ENCODE data around the gene SEC23B.

SEC23B gene

DNA sequence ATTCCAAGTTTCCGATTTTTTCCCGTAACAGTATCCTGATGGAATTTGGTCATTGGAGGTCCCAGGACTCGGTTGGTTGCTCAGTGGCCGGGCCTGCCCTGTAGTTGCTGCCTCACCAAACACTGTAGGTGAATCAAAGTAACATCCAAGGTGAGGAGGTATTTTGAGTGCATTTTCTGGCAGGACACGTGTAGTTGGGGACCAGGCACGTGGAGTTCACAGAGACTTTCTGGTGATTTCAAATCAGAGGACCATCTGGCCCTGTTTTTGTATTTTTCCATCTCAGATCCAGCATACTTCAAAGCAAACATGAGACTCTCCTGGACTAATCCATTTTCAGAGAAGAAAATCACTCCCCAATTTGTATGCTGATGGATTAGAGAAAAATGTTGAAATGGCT, 70.2 kb downstream of the SEC23B start:
- Histone ChIP-seq H3K9me3 (replicated peaks in 1 of 2; ENCODE audit: control insufficient read depth in 2 of 2, insufficient read depth in 1 of 2, low read depth in 1 of 2, low read length in 2 of 2) (no peaks in the 10 kb centered on the region), H3K23ac (ENCODE audit: low read depth, low read length, poor library complexity) (no peak overlapping the region), H2BK15ac (ENCODE audit: low read length) (no peak overlapping the region), H3K14ac (ENCODE audit: low read length) (no peak overlapping the region), H3K79me1 (ENCODE audit: low read depth, low read length) (no peaks in the 10 kb centered on the region), H3K4me2 (ENCODE audit: insufficient read depth, low read length, poor library complexity, severe bottlenecking) (no peak overlapping the region), H4K91ac (ENCODE audit: low read depth, low read length, poor library complexity) (no peak overlapping the region), H4K8ac (ENCODE audit: low read depth, low read length) (no peak overlapping the region), H3K27ac (replicated peaks; ENCODE audit: low read length) (no peak overlapping the region), H2BK5ac (ENCODE audit: low read length) (no peak overlapping the region), H2BK12ac (ENCODE audit: low read length) (no peak overlapping the region), H3K27me3 (ENCODE audit: control insufficient read depth in 3 of 3, insufficient read depth in 3 of 3, low read depth in 1 of 3, low read length in 3 of 3) (no peaks in the 10 kb centered on the region), H3K4ac (ENCODE audit: low read length) (no peak overlapping the region), H3K4me3 (ENCODE audit: low read length in 2 of 2) (no peak overlapping the region), H2AK5ac (ENCODE audit: low read depth, low read length) (no peak overlapping the region), H3K36me3 (replicated peaks in 1 of 2; ENCODE audit: control insufficient read depth in 2 of 2, insufficient read depth in 2 of 2, low read length in 2 of 2) (no peaks in the 10 kb centered on the region), H3K9ac (ENCODE audit: low read depth, low read length, poor library complexity) (no peak overlapping the region), H3K4me1 (ENCODE audit: control insufficient read depth in 2 of 2, insufficient read depth in 1 of 2, low read depth in 1 of 2, low read length in 2 of 2) (no peaks in the 10 kb centered on the region), H3K18ac (ENCODE audit: low read length) (no peak overlapping the region), H2AFZ (ENCODE audit: low read length) (no peak overlapping the region), H2BK120ac (ENCODE audit: low read depth, low read length) (no peak overlapping the region)
- DNase-seq (ENCODE audit: low spot score) = no peak
- no CpG with 5 or more reads among the region's 6 CpGs for WGBS, 2 donors (ENCODE audit: extremely low coverage in 2 of 2, insufficient read length in 2 of 2, insufficient replicate concordance in 1 of 2)

DNA sequence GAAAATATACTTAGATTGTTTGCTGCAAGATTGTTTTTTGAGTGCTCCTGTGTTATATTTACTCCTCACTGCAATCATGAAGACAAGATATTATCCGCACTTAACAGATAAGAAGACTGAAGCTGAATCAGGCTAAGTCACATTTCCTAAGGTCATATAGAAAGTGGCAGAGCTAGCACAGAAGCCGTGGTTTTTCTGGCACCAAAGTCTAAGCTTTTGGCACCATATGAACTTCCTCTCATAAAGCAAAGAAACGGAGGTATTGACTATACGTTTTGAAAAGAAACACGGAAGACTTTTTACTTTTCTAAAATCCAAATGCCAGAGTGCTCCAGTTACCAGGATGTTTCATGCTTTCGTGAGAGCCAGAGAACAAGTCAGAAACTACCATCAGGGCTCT, 70.8 kb downstream of the SEC23B start:
- no peaks in the 10 kb centered on the region for H3K27me3 ChIP-seq (ENCODE audit: control insufficient read depth in 3 of 3, insufficient read depth in 3 of 3, low read depth in 1 of 3, low read length in 3 of 3)
- no peaks in the 10 kb centered on the region for H3K9me3 ChIP-seq (replicated peaks in 1 of 2; ENCODE audit: control insufficient read depth in 2 of 2, insufficient read depth in 1 of 2, low read depth in 1 of 2, low read length in 2 of 2)
- no peaks in the 10 kb centered on the region for H3K4me1 ChIP-seq (ENCODE audit: control insufficient read depth in 2 of 2, insufficient read depth in 1 of 2, low read depth in 1 of 2, low read length in 2 of 2)
- H2BK5ac ChIP-seq (ENCODE audit: low read length) = no peak overlapping the region
- no peak overlapping the region for H3K9ac ChIP-seq (ENCODE audit: low read depth, low read length, poor library complexity)
- H3K23ac ChIP-seq (ENCODE audit: low read depth, low read length, poor library complexity) = no peak overlapping the region
- H2AFZ ChIP-seq (ENCODE audit: low read length) = no peak overlapping the region
- H3K79me1 ChIP-seq (ENCODE audit: low read depth, low read length) = no peaks in the 10 kb centered on the region
- H2AK5ac ChIP-seq (ENCODE audit: low read depth, low read length) = no peak overlapping the region
- no peak for DNase-seq (ENCODE audit: low spot score)
- H3K4me3 ChIP-seq (ENCODE audit: low read length in 2 of 2) = no peak overlapping the region
- H3K18ac ChIP-seq (ENCODE audit: low read length) = no peak overlapping the region
- no peak overlapping the region for H3K14ac ChIP-seq (ENCODE audit: low read length)
- H3K4ac ChIP-seq (ENCODE audit: low read length) = no peak overlapping the region
- no peak overlapping the region for H2BK12ac ChIP-seq (ENCODE audit: low read length)
- no peak overlapping the region for H4K91ac ChIP-seq (ENCODE audit: low read depth, low read length, poor library complexity)
- no peak overlapping the region for H2BK120ac ChIP-seq (ENCODE audit: low read depth, low read length)
- no peak overlapping the region for H3K27ac ChIP-seq (replicated peaks; ENCODE audit: low read length)
- H3K36me3 ChIP-seq (replicated peaks in 1 of 2; ENCODE audit: control insufficient read depth in 2 of 2, insufficient read depth in 2 of 2, low read length in 2 of 2) = no peaks in the 10 kb centered on the region
- no peak overlapping the region for H3K4me2 ChIP-seq (ENCODE audit: insufficient read depth, low read length, poor library complexity, severe bottlenecking)
- no CpG with 5 or more reads among the region's 6 CpGs for WGBS, 2 donors (ENCODE audit: extremely low coverage in 2 of 2, insufficient read length in 2 of 2, insufficient replicate concordance in 1 of 2)
- no peak overlapping the region for H2BK15ac ChIP-seq (ENCODE audit: low read length)
- H4K8ac ChIP-seq (ENCODE audit: low read depth, low read length) = no peak overlapping the region

DNA sequence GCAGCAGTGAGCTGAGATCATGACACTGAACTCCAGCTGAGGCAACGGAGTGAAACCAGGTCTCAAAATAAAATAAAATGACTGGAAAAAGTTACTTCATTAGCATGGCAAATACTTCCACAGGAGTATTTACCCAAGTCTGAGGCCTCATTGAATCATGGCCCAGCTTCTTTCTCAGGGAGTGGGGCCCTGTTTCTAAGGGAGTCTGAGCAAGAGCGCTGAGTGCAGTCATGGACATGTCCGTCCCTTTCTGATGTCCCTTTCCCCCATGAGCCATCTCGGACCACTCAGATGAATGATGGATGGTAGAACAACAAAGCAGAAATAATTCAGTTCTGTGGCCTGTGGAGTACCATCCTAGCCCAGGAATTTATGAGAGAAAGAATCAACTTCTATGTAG, 72.3 kb downstream of the SEC23B start:
- no peak overlapping the region for H3K18ac ChIP-seq (ENCODE audit: low read length)

DNA sequence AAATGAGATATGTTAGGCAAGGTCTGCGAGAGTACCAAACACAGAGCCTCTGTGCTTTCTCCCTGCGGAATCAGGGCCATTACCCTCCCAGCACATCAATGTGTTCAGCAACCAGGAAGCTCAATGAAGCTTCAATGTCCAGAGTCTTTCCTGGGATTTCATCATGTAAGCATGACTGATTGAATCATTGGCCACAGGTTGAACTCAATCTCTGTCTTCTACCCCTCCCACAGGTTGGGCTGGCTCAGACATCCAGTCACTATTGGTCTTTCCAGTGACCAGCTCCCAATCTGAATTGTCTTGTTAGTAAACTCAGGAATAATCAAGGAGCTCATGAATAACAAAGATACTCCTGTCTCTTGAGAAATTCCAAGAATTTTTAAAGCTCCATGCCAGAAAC, 77.4 kb downstream of the SEC23B start:
- no peak for DNase-seq (ENCODE audit: low spot score)
- Histone ChIP-seq H3K4me1 (ENCODE audit: control insufficient read depth in 2 of 2, insufficient read depth in 1 of 2, low read depth in 1 of 2, low read length in 2 of 2) (peaks cover 0 to 1% of the 10 kb centered on the region in 2 donors), H3K9ac (ENCODE audit: low read depth, low read length, poor library complexity) (no peak overlapping the region), H4K8ac (ENCODE audit: low read depth, low read length) (no peak overlapping the region), H3K18ac (ENCODE audit: low read length) (no peak overlapping the region), H3K4me2 (ENCODE audit: insufficient read depth, low read length, poor library complexity, severe bottlenecking) (no peak overlapping the region), H3K4ac (ENCODE audit: low read length) (no peak overlapping the region), H2BK120ac (ENCODE audit: low read depth, low read length) (no peak overlapping the region), H2BK5ac (ENCODE audit: low read length) (no peak overlapping the region), H3K79me1 (ENCODE audit: low read depth, low read length) (peaks cover 2% of the 10 kb centered on the region), H2BK15ac (ENCODE audit: low read length) (no peak overlapping the region), H3K14ac (ENCODE audit: low read length) (no peak overlapping the region), H2AK5ac (ENCODE audit: low read depth, low read length) (no peak overlapping the region), H3K27me3 (ENCODE audit: control insufficient read depth in 3 of 3, insufficient read depth in 3 of 3, low read depth in 1 of 3, low read length in 3 of 3) (no peaks in the 10 kb centered on the region), H4K91ac (ENCODE audit: low read depth, low read length, poor library complexity) (no peak overlapping the region), H3K23ac (ENCODE audit: low read depth, low read length, poor library complexity) (no peak overlapping the region), H3K9me3 (replicated peaks in 1 of 2; ENCODE audit: control insufficient read depth in 2 of 2, insufficient read depth in 1 of 2, low read depth in 1 of 2, low read length in 2 of 2) (no peaks in the 10 kb centered on the region), H3K4me3 (ENCODE audit: low read length in 2 of 2) (no peak overlapping the region), H2BK12ac (ENCODE audit: low read length) (no peak overlapping the region), H2AFZ (ENCODE audit: low read length) (no peak overlapping the region), H3K36me3 (replicated peaks in 1 of 2; ENCODE audit: control insufficient read depth in 2 of 2, insufficient read depth in 2 of 2, low read length in 2 of 2) (no peaks in the 10 kb centered on the region), H3K27ac (replicated peaks; ENCODE audit: low read length) (no peak overlapping the region)
- WGBS, 2 donors (ENCODE audit: extremely low coverage in 2 of 2, insufficient read length in 2 of 2, insufficient replicate concordance in 1 of 2) = no CpG with 5 or more reads among the region's 2 CpGs

More for the DNA sequence above, 72.3 kb downstream of the SEC23B start:
- no peaks in the 10 kb centered on the region for H3K79me1 ChIP-seq (ENCODE audit: low read depth, low read length)
- no peak overlapping the region for H2BK5ac ChIP-seq (ENCODE audit: low read length)
- no peak overlapping the region for H4K91ac ChIP-seq (ENCODE audit: low read depth, low read length, poor library complexity)
- no peaks in the 10 kb centered on the region for H3K4me1 ChIP-seq (ENCODE audit: control insufficient read depth in 2 of 2, insufficient read depth in 1 of 2, low read depth in 1 of 2, low read length in 2 of 2)
- no peaks in the 10 kb centered on the region for H3K9me3 ChIP-seq (replicated peaks in 1 of 2; ENCODE audit: control insufficient read depth in 2 of 2, insufficient read depth in 1 of 2, low read depth in 1 of 2, low read length in 2 of 2)
- H2BK15ac ChIP-seq (ENCODE audit: low read length) = no peak overlapping the region
- no peak overlapping the region for H4K8ac ChIP-seq (ENCODE audit: low read depth, low read length)
- H3K27ac ChIP-seq (replicated peaks; ENCODE audit: low read length) = no peak overlapping the region
- no CpG with 5 or more reads among the region's 4 CpGs for WGBS, 2 donors (ENCODE audit: extremely low coverage in 2 of 2, insufficient read length in 2 of 2, insufficient replicate concordance in 1 of 2)
- H3K9ac ChIP-seq (ENCODE audit: low read depth, low read length, poor library complexity) = no peak overlapping the region
- H3K14ac ChIP-seq (ENCODE audit: low read length) = no peak overlapping the region
- H2AFZ ChIP-seq (ENCODE audit: low read length) = no peak overlapping the region
- DNase-seq (ENCODE audit: low spot score) = no peak
- H3K36me3 ChIP-seq (replicated peaks in 1 of 2; ENCODE audit: control insufficient read depth in 2 of 2, insufficient read depth in 2 of 2, low read length in 2 of 2) = no peaks in the 10 kb centered on the region
- H2BK120ac ChIP-seq (ENCODE audit: low read depth, low read length) = no peak overlapping the region
- no peak overlapping the region for H3K4me3 ChIP-seq (ENCODE audit: low read length in 2 of 2)
- no peaks in the 10 kb centered on the region for H3K27me3 ChIP-seq (ENCODE audit: control insufficient read depth in 3 of 3, insufficient read depth in 3 of 3, low read depth in 1 of 3, low read length in 3 of 3)
- H3K4me2 ChIP-seq (ENCODE audit: insufficient read depth, low read length, poor library complexity, severe bottlenecking) = no peak overlapping the region
- no peak overlapping the region for H3K4ac ChIP-seq (ENCODE audit: low read length)
- H2AK5ac ChIP-seq (ENCODE audit: low read depth, low read length) = no peak overlapping the region
- H2BK12ac ChIP-seq (ENCODE audit: low read length) = no peak overlapping the region
- no peak overlapping the region for H3K23ac ChIP-seq (ENCODE audit: low read depth, low read length, poor library complexity)
